ENCODE results near the gene DPP6.
"Not testable (repeated sequence)": the region's sequence is repeated elsewhere in the genome, so short reads cannot be mapped to it uniquely, and the experiment has no call there.

GRCh38 chr7:154080249-154080648 is 28.1 kb downstream of the DPP6 start:
- not testable (repeated sequence) for TF ChIP-seq ATF2 (CRISPR knock-in tag; IDR thresholded peaks at IDR 0.05; ENCODE audit: borderline replicate concordance, low read depth); MLX (CRISPR knock-in tag; IDR thresholded peaks at IDR 0.05); NR1H2 (CRISPR knock-in tag; IDR thresholded peaks at IDR 0.05); E2F4 (CRISPR knock-in tag; IDR thresholded peaks at IDR 0.05; ENCODE audit: borderline replicate concordance, low read depth); CTCF (IDR thresholded peaks at IDR 0.05); MAX (CRISPR knock-in tag; IDR thresholded peaks at IDR 0.05); ZNF263 (CRISPR knock-in tag; IDR thresholded peaks at IDR 0.05; ENCODE audit: low read depth)
